ENCODE measurements around the gene PRKD3. TPM values are rescaled to one million over a fixed set of nuclear protein-coding genes. Genes with fewer than 3 reads are reported as not detected.

Gene PRKD3
- total and polyA plus RNA-seq, 9 of the 15 experiments (the other 6 are each of a cell fraction or from before 2014, with no cell fraction given): 4.7 to 26.7 (median 17.0) TPM

- DNase-seq (ENCODE audit: extremely low read depth in 1 of 4, low spot score in 3 of 4) (peak in 1 of 4 experiments; percentile 13), FAIRE-seq (no peak), ATAC-seq (no peak)
- no peaks in the 10 kb centered on the region for H4K20me1 ChIP-seq (replicated peaks; ENCODE audit: control insufficient read depth, insufficient read depth, low read length)
- no peaks in the 10 kb centered on the region for H3K9me1 ChIP-seq (ENCODE audit: control insufficient read depth, insufficient read depth, low read length)
- TF ChIP-seq ZNF668 (CRISPR knock-in tag; IDR thresholded peaks at IDR 0.05) (no peak), ZNF347 (CRISPR knock-in tag; IDR thresholded peaks at IDR 0.05; ENCODE audit: low read depth) (no peak), PKNOX1 (IDR thresholded peaks at IDR 0.05) (peak; percentile 77), RFX1 (IDR thresholded peaks at IDR 0.05) (no peak), PBX2 (CRISPR knock-in tag; IDR thresholded peaks at IDR 0.05; ENCODE audit: low read depth) (no peak), PBX2 (tag; conservative IDR thresholded peaks at IDR 0.05; ENCODE audit: low read depth) (peak; percentile 42)
- 0% methylated on average over 2 of the region's 2 CpGs for WGBS (ENCODE audit: insufficient coverage, low coverage, missing lambda C conversion rate)
- ChIA-PET CTCF (ENCODE audit: low intra/inter-chr PET ratio) (no interaction called here), POLR2A (interaction anchor here (0.6 kb wide), 1 partner anchor 275 kb away, joined by 3 read pairs; no protein-coding TSS in a partner anchor)
- H3K9me3 ChIP-seq (replicated peaks; ENCODE audit: control insufficient read depth, insufficient read depth, low read depth, low read length): no peaks in the 10 kb centered on the region
- no peak overlapping the region for H3K9ac ChIP-seq (ENCODE audit: insufficient read depth in 1 of 2, low read depth in 2 of 2, low read length in 2 of 2)
- intact Hi-C loops (cut with micrococcal nuclease) (no loop called here), in situ Hi-C loops (cut with MboI) (no loop called here)
- H2AFZ ChIP-seq (ENCODE audit: low read depth, low read length): no peak overlapping the region
- H3K79me2 ChIP-seq (ENCODE audit: control insufficient read depth, insufficient read depth, low read length): peaks cover 24% of the 10 kb centered on the region
- H3K27ac ChIP-seq (ENCODE audit: extremely low read depth, low read depth, low read length): no peak overlapping the region
- BruUV-seq (replicated peaks): no TSS peak
- no peaks in the 10 kb centered on the region; a peak in 1 of 5 replicates for H3K27me3 ChIP-seq (ENCODE audit: control insufficient read depth in 2 of 2, insufficient read depth in 2 of 2, low read length in 2 of 2)
- no peak overlapping the region for H3K4me3 ChIP-seq
- no peak overlapping the region for H3K4me2 ChIP-seq (ENCODE audit: insufficient read depth, low read length)
- H3K36me3 ChIP-seq (ENCODE audit: control insufficient read depth, insufficient read depth, low read length): peaks cover 3% of the 10 kb centered on the region; the same call in 1 of the 3 replicates
- H3K4me1 ChIP-seq (replicated peaks in 1 of 2; ENCODE audit: control insufficient read depth in 2 of 2, insufficient read depth in 2 of 2, low read length in 2 of 2): peaks cover 12 to 14% of the 10 kb centered on the region in 2 experiments
Measured at GRCh38 chr2:37326285-37326684, 1.7 kb upstream of the PRKD3 start.
